Urinary bladder (tissue), 4 donors: ENCODE data around the gene PARN. TPM values are rescaled to one million over a fixed set of nuclear protein-coding genes. Genes with fewer than 3 reads are reported as not detected.
"Not testable (repeated sequence)": the region's sequence is repeated elsewhere in the genome, so short reads cannot be mapped to it uniquely, and the experiment has no call there.

Source experiments
- DNase-seq: peaks from one replicate; pipeline ENCODE4 v3.0.0-alpha.2; 2015; ENCODE audit errors: extremely low spot score
- H3K27ac ChIP-seq: one replicate; pipeline ENCODE4 v1.5.1; 2013; ENCODE audit warnings: low read depth, mild to moderate bottlenecking, moderate library complexity
- H3K36me3 ChIP-seq: one replicate; pipeline ENCODE4 v1.6.1; 2013; ENCODE audit warnings: mild to moderate bottlenecking, moderate library complexity; ENCODE audit not compliant: insufficient read depth
- H3K4me1 ChIP-seq: one replicate; pipeline ENCODE4 v1.6.1; 2013; ENCODE audit warnings: mild to moderate bottlenecking, moderate library complexity; ENCODE audit not compliant: insufficient read depth
- H3K4me3 ChIP-seq: one replicate; pipeline ENCODE4 v1.5.1; 2013; ENCODE audit warnings: low read depth, low read length
- WGBS: extraction: QIAGEN DNeasy Blood & Tissue Kit; methylation state at CpG from one replicate; pipeline ENCODE4 v1.1.7; 2013; 5-methylcytosine and 5-hydroxymethylcytosine counted together
- polyA plus RNA-seq: library from polyadenylated mRNA; stranded (reverse); fragments of 200-250 nt; gene quantifications from one replicate; pipeline ENCODE4 v1.2.3, GENCODE V29; 2013
- total RNA-seq: library from RNA; depleted of rRNA; stranded (reverse); fragments of >200 nt; gene quantifications from one replicate; pipeline ENCODE4 v1.2.3, GENCODE V29; 2014
- donor health status: healthy with polysubstance abuse.
- donor health status: healthy.

PARN gene
- total and polyA plus RNA-seq, 2 donors: 25.8 to 37.4 TPM

DNA sequence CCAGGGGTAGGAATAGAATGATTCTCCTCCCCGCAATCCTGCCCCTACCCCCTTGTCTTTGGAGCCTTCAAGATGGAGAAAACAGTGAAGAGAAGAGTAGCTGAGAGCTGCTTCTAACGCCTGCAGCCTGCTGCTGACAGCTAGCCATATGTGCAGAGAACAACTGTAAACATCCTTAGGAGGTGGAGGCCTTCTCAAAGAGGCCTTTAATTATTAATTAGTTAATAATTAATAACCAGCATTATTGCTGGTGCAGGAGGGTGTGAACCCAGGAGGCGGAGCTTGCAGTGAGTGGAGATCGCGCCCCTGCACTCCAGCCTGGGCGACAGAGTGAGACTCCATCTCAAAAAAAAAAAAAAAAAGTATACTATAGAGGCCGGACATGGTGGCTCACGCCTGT, 11.1 kb upstream of the PARN start:
- H3K36me3 ChIP-seq: peaks cover 4% of the 10 kb centered on the region
- no peak overlapping the region for H3K27ac ChIP-seq
- peaks cover 1% of the 10 kb centered on the region for H3K4me1 ChIP-seq
- 96% methylated on average over 8 of the region's 8 CpGs for WGBS
- H3K4me3 ChIP-seq: no peak overlapping the region
- no peak for DNase-seq

- DNase-seq: no peak
- H3K36me3 ChIP-seq: peaks cover 2% of the 10 kb centered on the region
- H3K4me1 ChIP-seq: peaks cover 1% of the 10 kb centered on the region
- WGBS: 92% methylated on average over 10 of the region's 10 CpGs
- H3K4me3 ChIP-seq: no peak overlapping the region
- no peak overlapping the region for H3K27ac ChIP-seq
Measured at GRCh38 chr16:14640538-14640937, 10.5 kb upstream of the PARN start.

DNA sequence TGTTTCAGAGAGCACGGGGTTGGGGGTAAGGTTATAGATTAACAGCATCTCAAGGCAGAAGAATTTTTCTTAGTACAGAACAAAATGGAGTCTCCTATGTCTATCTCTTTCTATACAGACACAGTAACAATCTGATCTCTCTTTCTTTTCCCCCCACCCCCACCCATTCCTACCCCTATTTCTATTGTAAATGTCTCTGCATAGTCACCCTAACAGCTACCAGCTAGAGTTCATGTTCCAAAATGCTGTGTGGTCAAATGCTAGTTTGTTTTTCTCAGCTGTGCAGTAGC, 6.8 kb upstream of the PARN start:
- not testable (repeated sequence) for DNase-seq, H3K4me1 ChIP-seq, H3K27ac ChIP-seq, H3K36me3 ChIP-seq, H3K4me3 ChIP-seq
- 29% methylated on average over 1 of the region's 1 CpG for WGBS

GRCh38 chr16:14636179-14636950, 6.3 kb upstream of the PARN start:
- H3K36me3 ChIP-seq, H3K4me3 ChIP-seq, H3K27ac ChIP-seq, H3K4me1 ChIP-seq, DNase-seq: not testable (repeated sequence)
- WGBS: 51% methylated on average over 17 of the region's 17 CpGs

GRCh38 chr16:14635395-14636165, 5.5 kb upstream of the PARN start:
- Histone ChIP-seq H3K4me3 (no peak overlapping the region), H3K27ac (no peak overlapping the region), H3K36me3 (no peaks in the 10 kb centered on the region), H3K4me1 (peaks cover 2% of the 10 kb centered on the region)
- no peak for DNase-seq
- WGBS: 64% methylated on average over 12 of the region's 12 CpGs

DNA sequence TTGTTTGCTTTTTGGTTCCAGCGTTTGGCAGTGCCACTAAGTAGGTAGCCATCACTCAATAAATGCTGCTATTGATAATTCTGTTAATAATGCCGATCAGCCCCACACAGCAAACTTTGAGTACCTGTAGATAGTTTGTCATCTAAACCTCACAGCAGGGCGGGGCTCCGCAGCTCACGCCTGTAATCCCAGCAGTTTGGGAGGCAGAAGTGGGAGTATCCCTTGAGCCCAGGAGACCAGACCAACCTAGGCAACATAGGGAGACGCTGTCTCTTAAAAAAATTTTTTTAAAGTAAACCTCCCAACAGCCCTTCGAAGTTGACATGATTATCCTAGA, 4.3 kb upstream of the PARN start:
- WGBS: 64% methylated on average over 7 of the region's 7 CpGs
- Histone ChIP-seq H3K4me1 (peaks cover 1% of the 10 kb centered on the region), H3K36me3 (no peaks in the 10 kb centered on the region), H3K4me3 (peak overlapping the region; percentile 84), H3K27ac (no peak overlapping the region)
- DNase-seq: no peak

- peaks cover 1% of the 10 kb centered on the region for H3K4me1 ChIP-seq
- H3K36me3 ChIP-seq: no peaks in the 10 kb centered on the region
- peak within 1 kb of the TSS; percentile 84 for H3K4me3 ChIP-seq
- under 1% methylated on average over 69 of the region's 69 CpGs for WGBS
- peak; percentile 92 for DNase-seq
- peak within 1 kb of the TSS; percentile 87 for H3K27ac ChIP-seq
Measured at GRCh38 chr16:14632693-14633569, 2.9 kb upstream of the PARN start, which contains the start of gene BFAR. TSS of gene BFAR (plus strand) at chr16:14632951. CDS start at chr16:14644347, 11,396 bp downstream.

- not testable (repeated sequence) for DNase-seq, H3K4me1 ChIP-seq
Measured at GRCh38 chr16:14630620-14631330, 715 bp upstream of the PARN start.

DNA sequence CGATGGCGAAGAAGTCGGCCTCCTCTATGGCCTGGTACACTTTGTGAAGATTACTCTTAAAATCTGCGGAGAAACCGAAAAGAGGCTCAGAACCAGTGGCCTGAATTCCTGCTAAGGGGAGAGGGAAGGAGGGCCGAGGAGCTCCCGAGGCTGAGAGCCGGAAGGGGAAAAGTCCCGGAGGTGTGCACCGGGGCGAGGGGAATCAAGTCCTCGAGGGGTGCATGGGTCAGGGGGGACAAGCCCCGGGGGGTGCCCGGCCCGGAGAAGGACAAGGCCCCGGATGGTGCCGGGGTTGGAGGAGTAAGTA, 495 bp downstream of the PARN start:
- Histone ChIP-seq H3K36me3 (peaks cover 6% of the 10 kb centered on the region), H3K4me3 (peak overlapping the region; percentile 90), H3K4me1 (peaks cover 1% of the 10 kb centered on the region), H3K27ac (peak overlapping the region; percentile 84)
- 2% methylated on average over 17 of the region's 17 CpGs for WGBS
- DNase-seq: no peak

More at GRCh38 chr16:14630620-14631330, 715 bp upstream of the PARN start:
- WGBS: 83% methylated on average over 29 of the region's 29 CpGs
- peak overlapping the region; percentile 90 for H3K4me3 ChIP-seq
- not testable (repeated sequence) for H3K36me3 ChIP-seq
- H3K27ac ChIP-seq: peak overlapping the region; percentile 82

DNA sequence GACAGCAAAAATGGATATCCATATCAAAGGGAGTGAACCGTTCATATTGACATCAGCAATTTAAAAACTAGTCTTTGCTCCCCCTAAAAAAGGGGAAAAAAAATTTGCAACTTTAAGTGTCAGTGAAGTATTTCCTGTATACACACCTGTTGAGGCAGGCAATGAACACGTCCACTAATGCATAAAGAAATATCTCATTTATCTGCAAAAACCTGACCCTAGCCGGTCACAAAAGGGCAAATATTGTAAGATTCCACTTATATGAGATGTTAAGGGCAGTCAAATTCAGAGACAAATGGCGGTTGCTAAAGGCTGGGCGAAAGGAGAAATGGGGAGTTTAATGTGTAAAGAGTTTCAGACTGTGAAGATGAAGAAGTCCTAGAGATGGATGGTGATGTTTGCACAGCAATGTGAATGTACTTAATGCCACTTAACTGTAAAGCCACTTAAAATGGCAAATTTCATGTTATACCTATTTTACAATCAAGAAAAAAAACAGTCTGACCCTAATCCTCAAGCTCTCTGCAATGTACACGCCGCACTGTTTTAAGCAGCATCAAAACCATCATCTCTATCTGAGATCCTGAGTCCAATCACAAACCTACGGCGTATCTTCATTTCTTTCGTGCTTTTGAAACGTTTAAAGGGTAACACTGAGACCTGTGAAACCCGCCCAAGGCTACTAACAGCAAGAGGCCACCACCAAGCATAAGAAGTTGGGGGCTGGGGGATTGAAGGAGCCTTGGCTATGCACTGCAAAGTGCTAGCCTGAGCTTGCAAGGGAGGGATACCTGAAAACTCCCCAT, 1.1 kb downstream of the PARN start:
- DNase-seq: no peak
- H3K36me3 ChIP-seq: peaks cover 6% of the 10 kb centered on the region
- H3K27ac ChIP-seq: peak overlapping the region; percentile 84
- peak overlapping the region; percentile 90 for H3K4me3 ChIP-seq
- H3K4me1 ChIP-seq: no peaks in the 10 kb centered on the region
- 56% methylated on average over 12 of the region's 12 CpGs for WGBS

- peaks cover 6% of the 10 kb centered on the region for H3K36me3 ChIP-seq
- 93% methylated on average over 4 of the region's 4 CpGs for WGBS
- H3K4me3 ChIP-seq: no peak overlapping the region
- H3K27ac ChIP-seq: no peak overlapping the region
- H3K4me1 ChIP-seq: no peaks in the 10 kb centered on the region
- DNase-seq: no peak
Measured at GRCh38 chr16:14627078-14627477, 3.0 kb downstream of the PARN start.

GRCh38 chr16:14618566-14618965, 11.5 kb downstream of the PARN start:
- WGBS: 94% methylated on average over 7 of the region's 7 CpGs
- no peak for DNase-seq
- Histone ChIP-seq H3K4me1 (no peaks in the 10 kb centered on the region), H3K4me3 (no peak overlapping the region), H3K36me3 (peaks cover 1% of the 10 kb centered on the region), H3K27ac (no peak overlapping the region)
